Sigmoid colon (tissue), 4 donors: Measurements from ENCODE around the gene SUPT3H.

ENCODE experiments used
- CTCF ChIP-seq, 4 experiments: fragments of 450-650 bp in 3 of 4; fragments of 200-600 bp in 1 of 4; IDR thresholded peaks; one replicate each; pipeline ENCODE4 v1.5.1; 2016 to 2019; ENCODE audit warnings: antibody characterized with exemption in 4 of 4, mild to moderate bottlenecking in 3 of 4, moderate library complexity in 2 of 4
- POLR2A ChIP-seq, 2 donors: fragments of 450-650 bp; IDR thresholded peaks; one replicate each; pipeline ENCODE4 v1.6.1; 2016; ENCODE audit warnings: antibody characterized with exemption in 2 of 2, mild to moderate bottlenecking in 2 of 2, moderate library complexity in 2 of 2
- POLR2AphosphoS5 ChIP-seq, 4 donors: sonication (generic); formaldehyde crosslinking; IDR thresholded peaks; one replicate each; pipeline ENCODE4 v1.6.1; 2017; ENCODE audit warnings: antibody characterized with exemption in 4 of 4

GRCh38 chr6:45351076-45351475 lies 26.7 kb downstream of the SUPT3H start:
- no peak for TF ChIP-seq CTCF (IDR thresholded peaks at IDR 0.05)
- TF ChIP-seq POLR2A (IDR thresholded peaks at IDR 0.05): no peak
- TF ChIP-seq POLR2AphosphoS5 (IDR thresholded peaks at IDR 0.05): no peak
